Measurements from ENCODE around the gene SULT1C3. TPM values are rescaled to one million over a fixed set of nuclear protein-coding genes. Genes with fewer than 3 reads are reported as not detected.

The SULT1C3 gene
- total and polyA plus RNA-seq, 4 donors = not detected

DNA sequence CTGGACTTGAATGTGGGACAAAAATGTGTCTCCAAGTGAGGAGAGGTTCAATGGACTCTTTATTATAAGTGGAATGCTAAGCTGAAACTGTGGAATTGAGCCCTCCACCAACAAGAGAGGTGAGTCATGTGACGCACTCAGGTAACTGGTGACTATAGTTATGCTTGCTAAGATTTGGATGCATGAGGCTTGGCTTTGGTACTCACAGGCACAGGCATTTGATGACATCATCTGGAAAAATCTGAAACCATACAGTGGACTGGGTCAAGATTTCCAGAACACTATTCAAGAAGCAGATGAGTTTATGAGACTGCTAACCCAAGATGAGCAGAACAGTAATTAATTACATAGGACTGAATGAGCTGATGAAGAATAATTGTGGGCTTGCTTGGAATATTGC, 15.7 kb upstream of the SULT1C3 start:
- Histone ChIP-seq H3K36me3 (ENCODE audit: control insufficient read depth in 4 of 4, insufficient read depth in 4 of 4, low read length in 4 of 4) (no peaks in the 10 kb centered on the region), H3K27ac (ENCODE audit: low read depth in 1 of 2, low read length in 1 of 2) (no peak overlapping the region), H3K4me1 (ENCODE audit: control insufficient read depth in 5 of 5, insufficient read depth in 5 of 5, low read length in 5 of 5) (no peaks in the 10 kb centered on the region), H3K4me3 (no peak overlapping the region), H3K9me3 (ENCODE audit: control insufficient read depth in 4 of 4, insufficient read depth in 3 of 4, low read length in 3 of 4) (peaks cover 0 to 9% (median 4%) of the 10 kb centered on the region in 4 donors), H3K27me3 (ENCODE audit: control insufficient read depth in 3 of 3, insufficient read depth in 3 of 3, low read length in 2 of 3) (no peaks in the 10 kb centered on the region), H3K9ac (ENCODE audit: insufficient read depth in 1 of 2, low read length in 2 of 2) (no peak overlapping the region)
- DNase-seq (no peak), ATAC-seq (ENCODE audit: insufficient read depth, low FRiP score) (no peak)
- 89 to 100% methylated on average over 1 of the region's 1 CpG for WGBS, 2 donors
- TF ChIP-seq, protein P1, sequence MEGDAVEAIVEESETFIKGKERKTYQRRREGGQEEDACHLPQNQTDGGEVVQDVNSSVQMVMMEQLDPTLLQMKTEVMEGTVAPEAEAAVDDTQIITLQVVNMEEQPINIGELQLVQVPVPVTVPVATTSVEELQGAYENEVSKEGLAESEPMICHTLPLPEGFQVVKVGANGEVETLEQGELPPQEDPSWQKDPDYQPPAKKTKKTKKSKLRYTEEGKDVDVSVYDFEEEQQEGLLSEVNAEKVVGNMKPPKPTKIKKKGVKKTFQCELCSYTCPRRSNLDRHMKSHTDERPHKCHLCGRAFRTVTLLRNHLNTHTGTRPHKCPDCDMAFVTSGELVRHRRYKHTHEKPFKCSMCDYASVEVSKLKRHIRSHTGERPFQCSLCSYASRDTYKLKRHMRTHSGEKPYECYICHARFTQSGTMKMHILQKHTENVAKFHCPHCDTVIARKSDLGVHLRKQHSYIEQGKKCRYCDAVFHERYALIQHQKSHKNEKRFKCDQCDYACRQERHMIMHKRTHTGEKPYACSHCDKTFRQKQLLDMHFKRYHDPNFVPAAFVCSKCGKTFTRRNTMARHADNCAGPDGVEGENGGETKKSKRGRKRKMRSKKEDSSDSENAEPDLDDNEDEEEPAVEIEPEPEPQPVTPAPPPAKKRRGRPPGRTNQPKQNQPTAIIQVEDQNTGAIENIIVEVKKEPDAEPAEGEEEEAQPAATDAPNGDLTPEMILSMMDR (IDR thresholded peaks at IDR 0.05; ENCODE audit: control extremely low read depth, extremely low read depth) = no peak

DNA sequence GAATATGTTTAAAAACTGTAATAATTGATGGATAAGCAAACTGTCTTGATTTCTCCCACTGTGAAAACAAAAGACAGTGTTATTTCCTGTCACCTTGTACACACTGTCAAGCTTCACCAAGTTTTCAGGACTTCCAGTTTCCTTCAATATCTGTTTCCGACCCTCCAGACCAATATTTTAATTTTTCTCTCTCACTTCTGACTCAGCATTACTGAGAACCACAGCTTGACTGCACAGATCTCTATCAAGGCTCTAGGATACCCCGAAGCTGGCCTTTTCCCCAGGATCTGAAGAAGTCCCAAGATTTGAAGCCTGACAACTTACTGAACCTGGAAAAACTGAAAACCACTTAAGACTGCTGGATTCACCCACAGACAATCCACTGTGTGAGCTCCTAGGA, 13.2 kb upstream of the SULT1C3 start:
- no peaks in the 10 kb centered on the region for H3K36me3 ChIP-seq (ENCODE audit: control insufficient read depth in 4 of 4, insufficient read depth in 4 of 4, low read length in 4 of 4)
- no peak overlapping the region for H3K4me3 ChIP-seq
- H3K27ac ChIP-seq (ENCODE audit: low read depth in 1 of 2, low read length in 1 of 2) = no peak overlapping the region
- H3K27me3 ChIP-seq (ENCODE audit: control insufficient read depth in 3 of 3, insufficient read depth in 3 of 3, low read length in 2 of 3) = no peaks in the 10 kb centered on the region
- TF ChIP-seq, protein P1 (IDR thresholded peaks at IDR 0.05; ENCODE audit: control extremely low read depth, extremely low read depth) = no peak
- DNase-seq = no peak
- H3K9me3 ChIP-seq (ENCODE audit: control insufficient read depth in 4 of 4, insufficient read depth in 3 of 4, low read length in 3 of 4) = peaks cover 0 to 13% (median 4%) of the 10 kb centered on the region in 4 donors
- ATAC-seq (ENCODE audit: insufficient read depth, low FRiP score) = no peak
- no peaks in the 10 kb centered on the region for H3K4me1 ChIP-seq (ENCODE audit: control insufficient read depth in 5 of 5, insufficient read depth in 5 of 5, low read length in 5 of 5)
- H3K9ac ChIP-seq (ENCODE audit: insufficient read depth in 1 of 2, low read length in 2 of 2) = no peak overlapping the region
- WGBS, 2 donors = 31 to 36% methylated on average over 2 of the region's 2 CpGs

DNA sequence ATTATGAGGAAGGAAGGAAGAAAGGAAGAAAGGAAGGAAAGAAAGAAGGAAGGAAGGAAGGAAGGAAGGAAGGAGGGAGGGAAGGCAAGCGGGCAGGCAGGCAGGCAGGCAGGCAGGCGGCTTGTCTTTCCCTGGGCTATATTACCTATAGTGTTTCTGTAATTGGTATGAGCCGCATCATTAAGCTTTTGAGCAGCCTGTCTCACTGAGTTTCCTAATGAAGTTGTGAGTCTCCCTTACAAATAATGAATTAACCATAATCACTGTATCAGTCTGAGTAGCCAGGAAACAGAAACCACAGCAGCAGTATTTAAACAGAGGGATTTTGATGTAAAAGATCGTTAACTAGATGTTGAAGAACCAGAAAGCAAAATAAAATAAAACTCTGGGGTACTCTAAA, 11.8 kb upstream of the SULT1C3 start:
- Histone ChIP-seq H3K9me3 (ENCODE audit: control insufficient read depth in 4 of 4, insufficient read depth in 3 of 4, low read length in 3 of 4) (peaks cover 0 to 10% (median 4%) of the 10 kb centered on the region in 4 donors), H3K36me3 (ENCODE audit: control insufficient read depth in 4 of 4, insufficient read depth in 4 of 4, low read length in 4 of 4) (no peaks in the 10 kb centered on the region), H3K4me3 (no peak overlapping the region), H3K27me3 (ENCODE audit: control insufficient read depth in 3 of 3, insufficient read depth in 3 of 3, low read length in 2 of 3) (no peaks in the 10 kb centered on the region), H3K4me1 (ENCODE audit: control insufficient read depth in 5 of 5, insufficient read depth in 5 of 5, low read length in 5 of 5) (no peaks in the 10 kb centered on the region), H3K27ac (ENCODE audit: low read depth in 1 of 2, low read length in 1 of 2) (no peak overlapping the region), H3K9ac (ENCODE audit: insufficient read depth in 1 of 2, low read length in 2 of 2) (no peak overlapping the region)
- TF ChIP-seq, protein P1 (IDR thresholded peaks at IDR 0.05; ENCODE audit: control extremely low read depth, extremely low read depth) = no peak
- DNase-seq = no peak
- 66 to 80% methylated on average over 4 of the region's 4 CpGs for WGBS, 2 donors
- ATAC-seq (ENCODE audit: insufficient read depth, low FRiP score) = no peak

DNA sequence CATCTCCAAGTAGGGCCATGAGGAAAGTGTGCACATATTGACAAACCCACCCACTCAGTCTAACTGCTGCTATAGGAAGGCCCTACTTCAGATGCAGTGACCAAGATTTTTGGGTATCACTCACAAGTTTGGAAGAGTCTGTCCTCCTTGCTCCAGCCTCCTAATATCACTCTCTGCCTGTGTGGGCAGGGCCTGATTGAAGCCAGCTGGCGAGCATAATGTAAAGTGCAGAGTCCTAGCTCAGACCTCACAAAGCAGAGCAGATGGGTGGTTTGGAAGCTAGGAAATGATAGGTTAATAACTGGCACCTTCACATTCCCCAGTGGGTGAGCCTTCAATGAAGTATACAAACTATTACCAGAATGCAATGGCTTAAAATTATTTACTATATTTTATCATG, 11.2 kb upstream of the SULT1C3 start:
- Histone ChIP-seq H3K27ac (ENCODE audit: low read depth in 1 of 2, low read length in 1 of 2) (no peak overlapping the region), H3K4me3 (no peak overlapping the region), H3K9ac (ENCODE audit: insufficient read depth in 1 of 2, low read length in 2 of 2) (no peak overlapping the region), H3K9me3 (ENCODE audit: control insufficient read depth in 4 of 4, insufficient read depth in 3 of 4, low read length in 3 of 4) (peaks cover 0 to 6% (median 2%) of the 10 kb centered on the region in 4 donors), H3K27me3 (ENCODE audit: control insufficient read depth in 3 of 3, insufficient read depth in 3 of 3, low read length in 2 of 3) (no peaks in the 10 kb centered on the region), H3K4me1 (ENCODE audit: control insufficient read depth in 5 of 5, insufficient read depth in 5 of 5, low read length in 5 of 5) (no peaks in the 10 kb centered on the region), H3K36me3 (ENCODE audit: control insufficient read depth in 4 of 4, insufficient read depth in 4 of 4, low read length in 4 of 4) (no peaks in the 10 kb centered on the region)
- WGBS, 2 donors = 82 to 95% methylated on average over 1 of the region's 1 CpG
- DNase-seq (peak in 1 of 3 donors; percentile 7), ATAC-seq (ENCODE audit: insufficient read depth, low FRiP score) (no peak)
- TF ChIP-seq, protein P1 (IDR thresholded peaks at IDR 0.05; ENCODE audit: control extremely low read depth, extremely low read depth) = no peak

Data from lung (tissue), 12 donors.